Testis (tissue), 2 donors: ENCODE measurements around the gene PRKAR2B.
"Not testable (repeated sequence)": the region's sequence is repeated elsewhere in the genome, so short reads cannot be mapped to it uniquely, and the experiment has no call there.

Source experiments
- CTCF ChIP-seq, 3 experiments: fragments of 450-650 bp in 2 of 3; fragments of 200-600 bp in 1 of 3; sonication (generic) in 1 of 3; IDR thresholded peaks; one replicate each; pipeline ENCODE4 v1.5.1; 2016 to 2019; ENCODE audit warnings: antibody characterized with exemption in 3 of 3, mild to moderate bottlenecking in 2 of 3, moderate library complexity in 1 of 3
- POLR2A ChIP-seq: fragments of 450-650 bp; IDR thresholded peaks from one replicate; pipeline ENCODE4 v1.6.1; 2017; ENCODE audit warnings: antibody characterized with exemption, mild to moderate bottlenecking, moderate library complexity

GRCh38 chr7:107041764-107042163 is 2.7 kb upstream of the PRKAR2B start:
- not testable (repeated sequence) for TF ChIP-seq CTCF (IDR thresholded peaks at IDR 0.05); POLR2A
